Activated T-cell treated with anti-CD3 and anti-CD28 coated beads, Interleukin-2, amount 50 U/mL, for 72 hours (primary cell): Measurements from ENCODE around the gene RHBDF2. TPM values are rescaled to one million over a fixed set of nuclear protein-coding genes. Genes with fewer than 3 reads are reported as not detected.

ENCODE experiments used
- ATAC-seq, 2 donors: fragments of 150-1000 bp; cut with Tn5 transposase; replicated peaks in 1 of 2; 2 replicates each; pipeline ENCODE4 v1.10.0; 2021; ENCODE audit warnings: moderate library complexity in 2 of 2, mild to moderate bottlenecking in 1 of 2
- DNase-seq, 2 donors: peaks; one replicate each; pipeline ENCODE4 v3.0.0; 2021 to 2022; ENCODE audit warnings: mixed read lengths in 1 of 2
- H3K27ac Mint-ChIP-seq: one replicate; pipeline ENCODE4 v1.8.0; 2022; ENCODE audit warnings: mild to moderate bottlenecking, moderate library complexity, mixed read lengths
- H3K27me3 Mint-ChIP-seq: one replicate; pipeline ENCODE4 v1.8.0; 2022; ENCODE audit warnings: low read depth, mixed read lengths
- H3K36me3 Mint-ChIP-seq, 2 donors: one replicate each; pipeline ENCODE4 v1.8.0; 2022; ENCODE audit warnings: mixed read lengths in 2 of 2, mild to moderate bottlenecking in 1 of 2; ENCODE audit not compliant: insufficient read depth in 2 of 2
- H3K4me1 Mint-ChIP-seq: one replicate; pipeline ENCODE4 v1.8.0; 2022; ENCODE audit warnings: low read depth, mixed read lengths
- H3K4me3 Mint-ChIP-seq, 2 donors: one replicate each; pipeline ENCODE4 v1.8.0; 2022; ENCODE audit warnings: mild to moderate bottlenecking in 2 of 2, mixed read lengths in 2 of 2, moderate library complexity in 2 of 2
- H3K9me3 Mint-ChIP-seq, 2 donors: one replicate each; pipeline ENCODE4 v1.8.0; 2022; ENCODE audit warnings: mixed read lengths in 2 of 2
- total RNA-seq, 2 donors: library from RNA; stranded (reverse); gene quantifications; one replicate each; pipeline ENCODE4 v1.2.3, GENCODE V29; 2022

The RHBDF2 gene
- total RNA-seq, 2 donors from 2014 or later, result 38.7 to 39.0 TPM

GRCh38 chr17:76497979-76498875 is 3.0 kb downstream of the RHBDF2 start:
- Mint-ChIP-seq H3K4me3 (peak overlapping the region; percentile 29 to 62), H3K4me1 (peaks cover 66% of the 10 kb centered on the region), H3K36me3 (no peaks in the 10 kb centered on the region), H3K27ac (peak overlapping the region; percentile 17), H3K27me3 (no peaks in the 10 kb centered on the region), H3K9me3 (no peaks in the 10 kb centered on the region)
- DNase-seq, result no peak
- ATAC-seq, result no peak

GRCh38 chr17:76497699-76497978 is 3.6 kb downstream of the RHBDF2 start:
- no peaks in the 10 kb centered on the region for H3K9me3 Mint-ChIP-seq
- no peak overlapping the region for H3K4me3 Mint-ChIP-seq
- no peaks in the 10 kb centered on the region for H3K27me3 Mint-ChIP-seq
- no peaks in the 10 kb centered on the region for H3K36me3 Mint-ChIP-seq
- no peak overlapping the region for H3K27ac Mint-ChIP-seq
- DNase-seq (no peak), ATAC-seq (no peak)
- H3K4me1 Mint-ChIP-seq, result peaks cover 72% of the 10 kb centered on the region

- no peak for DNase-seq
- Mint-ChIP-seq H3K4me3 (no peak overlapping the region), H3K4me1 (peaks cover 73% of the 10 kb centered on the region), H3K27me3 (no peaks in the 10 kb centered on the region), H3K27ac (peak overlapping the region; percentile 31), H3K36me3 (no peaks in the 10 kb centered on the region), H3K9me3 (no peaks in the 10 kb centered on the region)
- no peak for ATAC-seq
Observed at GRCh38 chr17:76496464-76496863, 4.8 kb downstream of the RHBDF2 start.

- Mint-ChIP-seq H3K4me3 (no peak overlapping the region), H3K27me3 (no peaks in the 10 kb centered on the region), H3K9me3 (no peaks in the 10 kb centered on the region), H3K36me3 (no peaks in the 10 kb centered on the region), H3K27ac (peak overlapping the region; percentile 31), H3K4me1 (peaks cover 70% of the 10 kb centered on the region)
- DNase-seq (no peak), ATAC-seq (no peak)
Observed at GRCh38 chr17:76495663-76496400, 5.4 kb downstream of the RHBDF2 start.

GRCh38 chr17:76493505-76494167 is 7.6 kb downstream of the RHBDF2 start:
- Mint-ChIP-seq H3K27me3 (no peaks in the 10 kb centered on the region), H3K9me3 (no peaks in the 10 kb centered on the region), H3K36me3 (no peaks in the 10 kb centered on the region), H3K4me1 (peaks cover 54% of the 10 kb centered on the region), H3K27ac (peak overlapping the region; percentile 83), H3K4me3 (peak overlapping the region; percentile 85 to 92)
- DNase-seq, result no peak
- ATAC-seq, result peak; percentile 21 to 24

- Mint-ChIP-seq H3K27ac (peak overlapping the region; percentile 83), H3K9me3 (no peaks in the 10 kb centered on the region), H3K4me3 (peak overlapping the region; percentile 85 to 92), H3K27me3 (no peaks in the 10 kb centered on the region), H3K4me1 (peaks cover 48% of the 10 kb centered on the region), H3K36me3 (no peaks in the 10 kb centered on the region)
- DNase-seq, result peak; percentile 54 to 69
- peak; percentile 72 to 82 for ATAC-seq
Observed at GRCh38 chr17:76492989-76493501, 8.2 kb downstream of the RHBDF2 start.

GRCh38 chr17:76492123-76492988 is 8.9 kb downstream of the RHBDF2 start:
- peak in 1 of 2 donors; percentile 32 for DNase-seq
- no peaks in the 10 kb centered on the region for H3K9me3 Mint-ChIP-seq
- H3K36me3 Mint-ChIP-seq, result peaks cover 0 to 4% of the 10 kb centered on the region in 2 donors
- peak; percentile 25 to 41 for ATAC-seq
- H3K27ac Mint-ChIP-seq, result peak overlapping the region; percentile 83
- peak overlapping the region; percentile 85 to 92 for H3K4me3 Mint-ChIP-seq
- no peaks in the 10 kb centered on the region for H3K27me3 Mint-ChIP-seq
- H3K4me1 Mint-ChIP-seq, result peaks cover 42% of the 10 kb centered on the region

GRCh38 chr17:76491271-76492122 is 9.7 kb downstream of the RHBDF2 start:
- Mint-ChIP-seq H3K4me1 (peaks cover 33% of the 10 kb centered on the region), H3K36me3 (peaks cover 0 to 4% of the 10 kb centered on the region in 2 donors), H3K27me3 (no peaks in the 10 kb centered on the region), H3K4me3 (peak overlapping the region; percentile 8 to 92), H3K9me3 (no peaks in the 10 kb centered on the region), H3K27ac (no peak overlapping the region)
- DNase-seq (no peak), ATAC-seq (no peak)

GRCh38 chr17:76490112-76490710 is 11.0 kb downstream of the RHBDF2 start:
- Mint-ChIP-seq H3K4me3 (no peak overlapping the region), H3K27me3 (no peaks in the 10 kb centered on the region), H3K4me1 (peaks cover 30% of the 10 kb centered on the region), H3K27ac (no peak overlapping the region), H3K36me3 (peaks cover 0 to 4% of the 10 kb centered on the region in 2 donors), H3K9me3 (no peaks in the 10 kb centered on the region)
- DNase-seq (no peak), ATAC-seq (no peak)

GRCh38 chr17:76487451-76488192 is 13.6 kb downstream of the RHBDF2 start:
- Mint-ChIP-seq H3K27me3 (no peaks in the 10 kb centered on the region), H3K27ac (peak overlapping the region; percentile 63), H3K36me3 (peaks cover 0 to 5% of the 10 kb centered on the region in 2 donors), H3K4me1 (peaks cover 20% of the 10 kb centered on the region), H3K4me3 (no peak overlapping the region), H3K9me3 (no peaks in the 10 kb centered on the region)
- DNase-seq (no peak), ATAC-seq (no peak)

- no peak for DNase-seq
- H3K27ac Mint-ChIP-seq, result no peak overlapping the region
- H3K4me1 Mint-ChIP-seq, result peaks cover 8% of the 10 kb centered on the region
- no peaks in the 10 kb centered on the region for H3K9me3 Mint-ChIP-seq
- no peaks in the 10 kb centered on the region for H3K27me3 Mint-ChIP-seq
- no peak for ATAC-seq
- no peak overlapping the region for H3K4me3 Mint-ChIP-seq
- peaks cover 2 to 7% of the 10 kb centered on the region in 2 donors for H3K36me3 Mint-ChIP-seq
Observed at GRCh38 chr17:76485569-76485968, 15.7 kb downstream of the RHBDF2 start.
